ENCODE results near the gene LIPT2.

LIPT2 gene

DNA sequence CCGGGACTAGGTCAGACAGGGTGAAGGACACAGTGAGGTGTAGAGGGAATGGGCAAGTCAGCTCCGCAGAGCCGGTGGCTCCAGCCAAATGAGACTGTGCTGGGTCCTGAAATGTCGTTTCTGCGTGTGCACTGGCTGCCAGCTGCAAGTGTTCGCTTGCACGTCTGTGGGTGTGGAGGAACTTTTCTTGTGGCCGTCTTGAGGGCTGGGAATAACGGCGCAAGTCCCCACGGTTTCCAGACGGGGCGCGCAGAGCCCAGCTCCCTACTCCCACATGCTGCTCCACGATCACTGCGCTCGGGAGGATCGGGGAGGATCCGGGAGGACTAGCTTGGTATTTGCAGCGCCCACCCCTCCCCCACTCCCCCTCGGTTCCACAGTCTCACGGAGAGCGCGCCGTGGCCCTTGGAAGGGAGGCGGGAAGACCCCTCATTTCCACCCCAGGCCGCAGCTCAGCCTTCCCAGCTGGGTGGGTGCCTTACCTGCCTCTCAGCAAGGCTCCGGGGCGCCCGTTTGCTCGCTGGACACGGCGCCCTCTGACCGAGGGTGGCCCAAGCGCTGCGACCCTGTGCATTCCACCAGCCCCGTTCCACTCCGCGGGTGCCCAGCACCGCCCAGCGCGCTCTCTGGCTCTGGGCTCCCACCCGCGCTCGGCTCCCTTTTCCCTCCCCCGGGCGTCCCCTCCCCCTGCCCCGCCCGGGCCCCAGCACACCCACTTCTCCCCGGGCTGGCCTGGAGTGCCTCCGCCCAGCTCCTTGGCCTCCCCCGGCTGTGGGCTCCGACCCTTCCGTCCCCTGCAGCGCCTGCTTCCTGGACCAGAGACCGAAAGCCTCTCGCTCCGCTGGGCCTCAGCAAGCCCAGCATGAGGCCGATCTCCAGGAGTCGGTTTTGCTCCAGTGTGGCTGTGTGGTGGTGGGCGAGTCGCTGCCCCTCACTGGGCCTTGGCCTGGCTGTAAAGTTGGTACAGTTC is 26.3 kb downstream of the LIPT2 start, which contains the start of gene KCNE3:
TSS of gene KCNE3 (minus strand) at position 634 of the 970 bp plus-strand sequence. CDS start 9,986 bp downstream, outside the sequence.
- no peak for DNase-seq (ENCODE audit: insufficient read length, low spot score)
- no peak for FAIRE-seq

DNA sequence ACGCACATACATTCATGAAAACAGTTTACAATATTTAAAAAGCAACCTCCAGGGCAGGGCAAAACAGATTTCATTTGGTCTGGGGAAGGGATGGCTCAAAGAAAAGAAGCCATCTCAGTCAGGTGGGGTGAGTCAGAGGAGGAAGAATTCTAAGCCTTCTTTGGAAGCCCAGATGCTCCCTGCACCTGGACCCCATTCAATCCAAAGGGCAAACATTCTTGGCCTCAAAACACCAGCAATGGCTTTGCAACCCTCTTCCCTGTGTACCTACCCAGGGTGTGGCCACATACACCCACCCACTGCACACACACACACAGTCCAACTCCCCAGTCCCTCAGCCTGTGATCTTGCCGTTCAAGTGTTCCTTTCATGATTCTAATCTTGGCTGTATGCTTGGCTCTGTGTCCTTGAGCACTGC is 28.2 kb downstream of the LIPT2 start:
- FAIRE-seq (no peak), DNase-seq (ENCODE audit: insufficient read length, low spot score) (no peak)

DNA sequence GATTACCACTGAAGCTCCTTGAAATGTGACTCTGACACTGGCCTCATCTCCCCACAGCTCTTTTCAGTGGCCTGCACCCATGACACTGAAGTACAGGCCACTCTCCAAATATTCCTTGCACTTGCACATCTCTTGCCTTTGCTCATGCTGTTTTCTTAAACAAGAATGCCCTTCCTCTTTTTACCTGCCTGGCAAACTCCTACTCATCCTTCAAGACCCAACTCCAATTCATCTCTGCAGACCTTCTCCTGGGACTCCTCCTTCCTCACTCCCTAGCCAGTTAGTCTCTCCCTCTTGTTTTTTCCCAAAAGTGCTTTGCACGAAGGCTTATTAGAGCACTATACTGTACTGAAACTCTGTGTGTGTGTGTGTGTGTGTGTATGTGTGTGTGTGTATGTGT is 28.8 kb downstream of the LIPT2 start:
- no peak for FAIRE-seq
- no peak for DNase-seq (ENCODE audit: insufficient read length, low spot score)

DNA sequence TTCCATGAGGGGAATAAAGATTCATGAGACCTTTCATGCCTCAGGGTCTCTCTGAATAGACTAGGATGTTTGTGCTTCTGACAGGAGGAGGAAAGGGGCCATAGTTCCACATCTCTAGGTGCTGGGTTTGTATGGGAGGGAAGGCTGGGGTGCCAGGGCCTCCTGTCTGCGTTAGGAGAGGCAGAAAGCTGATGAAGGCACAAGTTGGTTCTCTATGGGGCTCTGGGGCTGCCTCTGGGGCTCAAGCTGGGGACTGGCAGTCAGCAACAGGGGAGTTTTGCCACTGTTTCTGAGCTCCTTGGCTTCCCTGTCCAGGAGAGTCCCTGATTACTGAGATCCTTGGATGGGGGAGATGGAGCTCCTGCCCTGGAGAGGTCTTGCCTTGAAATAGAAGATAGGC is 30.3 kb downstream of the LIPT2 start:
- no peak for DNase-seq (ENCODE audit: insufficient read length, low spot score)
- FAIRE-seq: no peak

- DNase-seq (ENCODE audit: insufficient read length, low spot score) (no peak), FAIRE-seq (no peak)
These were observed 30.9 kb downstream of the LIPT2 start for GRCh38 chr11:74462631-74463030.

DNA sequence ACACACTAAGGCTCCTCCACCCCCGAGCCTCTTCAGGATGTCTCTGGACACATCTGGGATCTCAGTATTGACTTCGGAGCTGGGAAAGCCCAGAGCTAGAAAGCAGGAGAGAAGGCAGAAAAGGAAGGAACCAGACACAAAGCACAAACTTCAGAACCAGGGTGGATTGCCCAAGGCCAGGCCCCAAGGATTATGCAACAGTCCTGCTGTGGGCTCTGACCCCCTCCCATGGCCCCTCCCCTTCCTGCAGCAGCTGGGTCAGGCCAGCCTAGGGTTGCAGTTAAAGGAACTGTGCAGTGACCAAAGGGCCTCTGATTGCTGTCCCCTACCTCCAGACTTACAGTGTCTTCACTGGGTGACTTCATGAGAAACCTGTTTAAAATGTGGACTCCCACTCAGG is 31.5 kb downstream of the LIPT2 start:
- DNase-seq (ENCODE audit: insufficient read length, low spot score) (no peak), FAIRE-seq (no peak)

GRCh38 chr11:74460481-74461154 is 32.9 kb downstream of the LIPT2 start:
- DNase-seq (ENCODE audit: insufficient read length, low spot score) (no peak), FAIRE-seq (no peak)

DNA sequence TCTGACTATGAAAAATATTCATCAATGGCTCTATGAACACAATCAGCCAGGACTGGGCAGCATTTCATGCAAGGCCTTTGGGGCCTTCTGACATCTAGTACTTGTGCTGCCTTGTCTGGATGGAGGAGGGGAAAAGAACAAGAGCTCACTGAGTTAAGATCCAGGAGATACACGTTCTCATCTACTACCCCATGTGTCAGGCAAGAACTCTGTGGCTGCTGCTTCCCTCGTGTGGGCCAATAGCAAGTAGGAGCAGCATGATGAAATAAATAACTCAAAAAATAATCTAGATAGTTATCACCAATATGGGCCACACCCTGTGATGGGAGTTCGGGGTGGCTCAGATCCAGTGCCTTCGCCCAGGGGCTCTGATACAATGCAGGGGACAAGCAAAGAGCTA is 33.5 kb downstream of the LIPT2 start:
- no peak for DNase-seq (ENCODE audit: insufficient read length, low spot score)
- FAIRE-seq: no peak

DNA sequence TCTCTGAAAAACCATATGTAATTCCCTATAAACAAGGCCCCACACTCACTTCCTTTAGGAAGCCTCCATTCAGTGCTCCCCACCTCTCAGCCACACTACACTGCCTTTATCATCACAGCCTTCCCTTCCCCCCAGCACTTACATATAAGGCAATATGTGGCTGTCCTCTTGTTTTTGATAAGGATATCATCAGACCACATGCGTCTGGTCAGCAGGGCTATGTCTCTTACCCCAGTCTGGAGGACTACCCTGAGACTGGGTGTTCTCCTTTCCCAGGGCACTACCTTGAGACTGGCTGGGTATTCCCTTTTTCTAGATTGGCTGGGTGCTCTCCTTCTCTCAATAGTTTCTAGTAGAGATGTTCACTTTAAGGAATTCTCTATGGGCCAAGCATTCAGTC is 33.9 kb downstream of the LIPT2 start:
- DNase-seq (ENCODE audit: insufficient read length, low spot score) (no peak), FAIRE-seq (no peak)

DNA sequence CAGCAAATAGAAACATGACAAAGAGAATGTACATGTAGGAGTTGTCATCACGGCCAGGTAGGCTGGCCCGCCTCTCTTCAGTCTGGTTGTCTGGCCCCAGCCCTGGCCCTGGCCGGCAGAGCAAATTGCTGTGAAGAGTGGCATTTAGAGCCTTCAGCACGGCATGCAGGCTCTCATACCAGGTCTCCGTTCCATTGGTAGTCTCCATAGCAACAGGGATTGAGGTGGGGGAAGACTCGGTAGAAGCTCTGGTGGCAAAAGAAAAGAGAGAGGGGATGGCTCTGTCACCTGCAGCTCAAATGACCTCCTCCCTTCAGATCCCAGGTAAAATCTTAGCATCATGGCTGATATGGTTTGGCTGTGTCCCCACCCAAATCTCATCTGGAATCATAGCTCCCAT is 36.2 kb downstream of the LIPT2 start:
- DNase-seq (ENCODE audit: insufficient read length, low spot score): no peak
- FAIRE-seq: no peak

GRCh38 chr11:74453373-74453975 is 40.0 kb downstream of the LIPT2 start:
- DNase-seq (ENCODE audit: insufficient read length, low spot score): peak; percentile 43

GRCh38 chr11:74452366-74452765 is 41.2 kb downstream of the LIPT2 start:
- FAIRE-seq: no peak

More at GRCh38 chr11:74453373-74453975, 40.0 kb downstream of the LIPT2 start:
- FAIRE-seq: peak; percentile 66

GRCh38 chr11:74450318-74450717 is 43.2 kb downstream of the LIPT2 start:
- DNase-seq (ENCODE audit: insufficient read length, low spot score): no peak
- no peak for FAIRE-seq

More at GRCh38 chr11:74452366-74452765, 41.2 kb downstream of the LIPT2 start:
- DNase-seq (ENCODE audit: insufficient read length, low spot score): no peak

GRCh38 chr11:74449369-74449931 is 44.1 kb downstream of the LIPT2 start:
- DNase-seq (ENCODE audit: insufficient read length, low spot score) (peak; percentile 36), FAIRE-seq (peak; percentile 67)

DNA sequence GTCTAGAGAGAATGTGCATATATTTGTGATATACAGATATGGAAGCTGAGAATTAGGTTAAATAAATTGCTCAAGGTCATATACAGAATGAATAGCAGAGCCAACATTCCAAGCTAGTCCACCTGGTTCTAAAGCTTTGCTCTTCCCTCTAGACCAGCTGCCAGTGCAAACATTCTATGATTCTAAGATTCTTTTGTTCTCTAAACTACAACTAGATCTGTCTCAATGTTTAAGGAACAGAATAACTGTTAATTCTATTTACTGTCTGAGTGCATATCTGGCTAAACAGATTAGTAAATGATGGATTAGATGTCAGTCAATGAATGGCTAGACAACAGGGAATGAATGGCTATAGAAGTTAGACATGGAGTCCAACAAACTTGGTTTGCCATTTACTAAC is 45.8 kb downstream of the LIPT2 start:
- FAIRE-seq: no peak
- DNase-seq (ENCODE audit: insufficient read length, low spot score): no peak

DNA sequence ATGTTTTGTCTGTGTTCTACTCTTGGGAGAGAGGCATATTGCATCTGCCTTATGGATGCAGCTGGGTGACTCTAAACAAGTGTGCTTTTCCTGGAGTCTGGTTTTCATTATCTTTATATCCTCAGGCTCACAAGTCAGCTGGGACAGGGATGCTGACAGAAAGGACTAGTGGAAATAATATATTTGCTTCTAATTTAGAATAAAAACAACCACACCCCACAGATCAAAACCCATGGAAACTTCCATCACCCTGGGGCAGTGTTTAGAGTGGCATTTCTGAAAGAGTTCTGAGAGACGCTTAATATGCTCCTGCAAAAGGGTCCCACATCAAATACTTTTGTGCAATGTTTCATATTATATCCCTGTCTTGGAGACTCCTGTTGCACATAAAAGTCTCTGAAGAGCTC is 47.0 kb downstream of the LIPT2 start:
- DNase-seq (ENCODE audit: insufficient read length, low spot score): no peak

GRCh38 chr11:74444173-74444826 is 49.2 kb downstream of the LIPT2 start:
- FAIRE-seq: no peak
- DNase-seq (ENCODE audit: insufficient read length, low spot score): no peak

More for the DNA sequence above, 47.0 kb downstream of the LIPT2 start:
- no peak for FAIRE-seq

DNA sequence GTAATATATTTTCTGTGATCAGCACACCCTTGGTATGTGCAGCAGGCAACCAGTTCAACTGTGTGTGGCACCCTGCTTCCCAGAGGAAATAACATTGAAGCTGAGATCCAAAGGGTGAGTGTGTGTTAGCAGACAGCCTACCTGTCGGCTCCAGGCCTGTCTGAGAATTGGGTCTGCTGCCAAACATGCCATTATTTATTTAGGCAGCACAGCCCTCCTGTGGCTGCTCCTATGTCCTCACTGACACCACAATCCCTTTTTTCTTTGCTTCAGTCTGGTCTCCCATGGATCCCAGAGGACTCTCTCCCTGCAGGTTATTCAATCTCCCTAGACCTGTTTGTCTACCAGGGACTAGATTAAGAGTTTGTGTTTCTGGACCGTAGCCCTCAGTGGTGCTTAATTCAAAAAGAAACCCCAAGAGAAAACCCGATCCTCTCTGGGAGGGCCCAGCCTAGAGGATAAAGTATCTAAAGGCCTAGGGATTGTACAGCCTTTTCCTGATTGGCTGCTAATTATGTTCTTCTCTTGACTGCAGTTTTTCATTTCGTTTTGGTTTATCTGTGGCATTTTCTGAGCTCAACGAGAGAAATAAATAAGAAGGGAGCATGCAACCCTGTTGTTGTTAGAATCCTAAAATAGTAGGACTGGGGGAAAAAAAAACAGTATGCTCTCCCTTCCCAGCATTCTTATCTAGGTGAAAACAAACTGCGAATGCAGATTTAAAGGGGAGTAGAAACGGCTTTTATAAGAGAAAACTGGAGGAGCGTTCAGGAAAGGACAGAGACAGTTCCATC is 50.3 kb downstream of the LIPT2 start:
- no peak for FAIRE-seq

DNA sequence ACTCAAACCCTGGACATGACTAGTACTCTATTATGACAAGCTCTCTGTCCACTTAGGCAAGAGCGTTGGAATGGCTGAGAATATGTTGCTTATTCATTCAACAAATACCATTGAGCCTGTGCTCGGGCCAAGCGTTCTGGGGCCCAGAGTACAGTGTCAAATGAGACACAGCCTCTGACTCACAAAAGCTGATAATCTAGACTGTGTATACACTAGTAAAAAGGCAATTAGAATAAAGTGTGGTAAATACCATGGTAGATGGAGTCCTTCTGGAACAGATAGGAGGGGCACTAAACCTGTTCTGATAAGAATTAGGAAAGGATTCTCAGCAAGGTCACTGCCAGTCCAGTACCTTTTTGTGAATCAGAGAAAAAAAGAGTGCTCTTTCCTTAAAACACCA is 50.9 kb downstream of the LIPT2 start:
- DNase-seq (ENCODE audit: insufficient read length, low spot score) (no peak), FAIRE-seq (no peak)

More for the DNA sequence above, 50.3 kb downstream of the LIPT2 start:
- DNase-seq (ENCODE audit: insufficient read length, low spot score): no peak
